Measurements from ENCODE around the gene B3GNT9.

B3GNT9 gene

GRCh38 chr16:67179421-67180080, 28.8 kb upstream of the B3GNT9 start:
- Histone ChIP-seq H3K4me3 (ENCODE audit: low read length in 2 of 2) (no peak overlapping the region), H3K4me1 (ENCODE audit: control insufficient read depth in 2 of 2, insufficient read depth in 2 of 2, low read length in 2 of 2) (peaks cover 23 to 24% of the 10 kb centered on the region in 2 donors), H3K9me3 (ENCODE audit: control insufficient read depth in 2 of 2, low read length in 2 of 2) (no peaks in the 10 kb centered on the region), H3K36me3 (ENCODE audit: control insufficient read depth in 2 of 2, insufficient read depth in 2 of 2, low read length in 2 of 2) (no peaks in the 10 kb centered on the region), H3K9ac (ENCODE audit: low read depth in 1 of 2, low read length in 2 of 2) (no peak overlapping the region), H3K27me3 (ENCODE audit: control insufficient read depth in 2 of 2, insufficient read depth in 2 of 2, low read length in 2 of 2) (no peaks in the 10 kb centered on the region), H3K27ac (ENCODE audit: low read depth in 2 of 2, low read length in 2 of 2) (no peak overlapping the region)

GRCh38 chr16:67177743-67178699, 27.2 kb upstream of the B3GNT9 start:
- no peaks in the 10 kb centered on the region for H3K27me3 ChIP-seq (ENCODE audit: control insufficient read depth in 2 of 2, insufficient read depth in 2 of 2, low read length in 2 of 2)
- peak overlapping the region; percentile 84 to 87 for H3K27ac ChIP-seq (ENCODE audit: low read depth in 2 of 2, low read length in 2 of 2)
- peak overlapping the region; percentile 49 to 62 for H3K9ac ChIP-seq (ENCODE audit: low read depth in 1 of 2, low read length in 2 of 2)
- no peaks in the 10 kb centered on the region for H3K9me3 ChIP-seq (ENCODE audit: control insufficient read depth in 2 of 2, low read length in 2 of 2)
- peaks cover 29 to 30% of the 10 kb centered on the region in 2 donors for H3K4me1 ChIP-seq (ENCODE audit: control insufficient read depth in 2 of 2, insufficient read depth in 2 of 2, low read length in 2 of 2)
- peak overlapping the region; percentile 59 to 65 for H3K4me3 ChIP-seq (ENCODE audit: low read length in 2 of 2)
- no peaks in the 10 kb centered on the region for H3K36me3 ChIP-seq (ENCODE audit: control insufficient read depth in 2 of 2, insufficient read depth in 2 of 2, low read length in 2 of 2)

GRCh38 chr16:67176662-67177061, 25.9 kb upstream of the B3GNT9 start:
- Histone ChIP-seq H3K9ac (ENCODE audit: low read depth in 1 of 2, low read length in 2 of 2) (no peak overlapping the region), H3K4me1 (ENCODE audit: control insufficient read depth in 2 of 2, insufficient read depth in 2 of 2, low read length in 2 of 2) (peaks cover 26 to 28% of the 10 kb centered on the region in 2 donors)

GRCh38 chr16:67174706-67175231, 24.0 kb upstream of the B3GNT9 start:
- no peaks in the 10 kb centered on the region for H3K9me3 ChIP-seq (ENCODE audit: control insufficient read depth in 2 of 2, low read length in 2 of 2)
- H3K27me3 ChIP-seq (ENCODE audit: control insufficient read depth in 2 of 2, insufficient read depth in 2 of 2, low read length in 2 of 2) = no peaks in the 10 kb centered on the region
- H3K27ac ChIP-seq (ENCODE audit: low read depth in 2 of 2, low read length in 2 of 2) = peak overlapping the region; percentile 95 to 96
- H3K9ac ChIP-seq (ENCODE audit: low read depth in 1 of 2, low read length in 2 of 2) = peak overlapping the region; percentile 41 to 77
- H3K4me3 ChIP-seq (ENCODE audit: low read length in 2 of 2) = peak overlapping the region; percentile 60 to 77
- H3K4me1 ChIP-seq (ENCODE audit: control insufficient read depth in 2 of 2, insufficient read depth in 2 of 2, low read length in 2 of 2) = peaks cover 37% of the 10 kb centered on the region in 2 donors
- no peaks in the 10 kb centered on the region for H3K36me3 ChIP-seq (ENCODE audit: control insufficient read depth in 2 of 2, insufficient read depth in 2 of 2, low read length in 2 of 2)

More at GRCh38 chr16:67176662-67177061, 25.9 kb upstream of the B3GNT9 start:
- H3K9me3 ChIP-seq (ENCODE audit: control insufficient read depth in 2 of 2, low read length in 2 of 2) = no peaks in the 10 kb centered on the region
- H3K4me3 ChIP-seq (ENCODE audit: low read length in 2 of 2) = no peak overlapping the region
- H3K36me3 ChIP-seq (ENCODE audit: control insufficient read depth in 2 of 2, insufficient read depth in 2 of 2, low read length in 2 of 2) = no peaks in the 10 kb centered on the region
- H3K27me3 ChIP-seq (ENCODE audit: control insufficient read depth in 2 of 2, insufficient read depth in 2 of 2, low read length in 2 of 2) = no peaks in the 10 kb centered on the region
- no peak overlapping the region for H3K27ac ChIP-seq (ENCODE audit: low read depth in 2 of 2, low read length in 2 of 2)

GRCh38 chr16:67173808-67174705, 23.3 kb upstream of the B3GNT9 start:
- H3K36me3 ChIP-seq (ENCODE audit: control insufficient read depth in 2 of 2, insufficient read depth in 2 of 2, low read length in 2 of 2) = no peaks in the 10 kb centered on the region
- peak overlapping the region; percentile 95 to 96 for H3K27ac ChIP-seq (ENCODE audit: low read depth in 2 of 2, low read length in 2 of 2)
- no peaks in the 10 kb centered on the region for H3K27me3 ChIP-seq (ENCODE audit: control insufficient read depth in 2 of 2, insufficient read depth in 2 of 2, low read length in 2 of 2)
- H3K4me1 ChIP-seq (ENCODE audit: control insufficient read depth in 2 of 2, insufficient read depth in 2 of 2, low read length in 2 of 2) = peaks cover 43 to 44% of the 10 kb centered on the region in 2 donors
- peak overlapping the region; percentile 60 to 77 for H3K4me3 ChIP-seq (ENCODE audit: low read length in 2 of 2)
- H3K9ac ChIP-seq (ENCODE audit: low read depth in 1 of 2, low read length in 2 of 2) = peak overlapping the region; percentile 77 to 83
- H3K9me3 ChIP-seq (ENCODE audit: control insufficient read depth in 2 of 2, low read length in 2 of 2) = no peaks in the 10 kb centered on the region

GRCh38 chr16:67173323-67173722, 22.5 kb upstream of the B3GNT9 start:
- peak overlapping the region; percentile 77 to 83 for H3K9ac ChIP-seq (ENCODE audit: low read depth in 1 of 2, low read length in 2 of 2)
- no peaks in the 10 kb centered on the region for H3K27me3 ChIP-seq (ENCODE audit: control insufficient read depth in 2 of 2, insufficient read depth in 2 of 2, low read length in 2 of 2)
- peak overlapping the region; percentile 95 to 96 for H3K27ac ChIP-seq (ENCODE audit: low read depth in 2 of 2, low read length in 2 of 2)

GRCh38 chr16:67170949-67171649, 20.3 kb upstream of the B3GNT9 start:
- H3K4me3 ChIP-seq (ENCODE audit: low read length in 2 of 2) = peak overlapping the region; percentile 56 to 61
- H3K27ac ChIP-seq (ENCODE audit: low read depth in 2 of 2, low read length in 2 of 2) = peak overlapping the region; percentile 79
- no peaks in the 10 kb centered on the region for H3K36me3 ChIP-seq (ENCODE audit: control insufficient read depth in 2 of 2, insufficient read depth in 2 of 2, low read length in 2 of 2)
- H3K9ac ChIP-seq (ENCODE audit: low read depth in 1 of 2, low read length in 2 of 2) = peak overlapping the region; percentile 56 to 72
- H3K4me1 ChIP-seq (ENCODE audit: control insufficient read depth in 2 of 2, insufficient read depth in 2 of 2, low read length in 2 of 2) = peaks cover 34 to 35% of the 10 kb centered on the region in 2 donors
- no peaks in the 10 kb centered on the region for H3K9me3 ChIP-seq (ENCODE audit: control insufficient read depth in 2 of 2, low read length in 2 of 2)
- peaks cover 3% of the 10 kb centered on the region in 2 donors for H3K27me3 ChIP-seq (ENCODE audit: control insufficient read depth in 2 of 2, insufficient read depth in 2 of 2, low read length in 2 of 2)

More at GRCh38 chr16:67173323-67173722, 22.5 kb upstream of the B3GNT9 start:
- Histone ChIP-seq H3K4me3 (ENCODE audit: low read length in 2 of 2) (peak overlapping the region; percentile 60 to 77), H3K4me1 (ENCODE audit: control insufficient read depth in 2 of 2, insufficient read depth in 2 of 2, low read length in 2 of 2) (peaks cover 37 to 39% of the 10 kb centered on the region in 2 donors), H3K36me3 (ENCODE audit: control insufficient read depth in 2 of 2, insufficient read depth in 2 of 2, low read length in 2 of 2) (no peaks in the 10 kb centered on the region), H3K9me3 (ENCODE audit: control insufficient read depth in 2 of 2, low read length in 2 of 2) (no peaks in the 10 kb centered on the region)

- no peaks in the 10 kb centered on the region for H3K36me3 ChIP-seq (ENCODE audit: control insufficient read depth in 2 of 2, insufficient read depth in 2 of 2, low read length in 2 of 2)
- H3K27ac ChIP-seq (ENCODE audit: low read depth in 2 of 2, low read length in 2 of 2) = peak within 1 kb of the TSS; percentile 79
- H3K27me3 ChIP-seq (ENCODE audit: control insufficient read depth in 2 of 2, insufficient read depth in 2 of 2, low read length in 2 of 2) = peaks cover 4 to 5% of the 10 kb centered on the region in 2 donors
- peak within 1 kb of the TSS; percentile 61 to 67 for H3K4me3 ChIP-seq (ENCODE audit: low read length in 2 of 2)
- H3K9ac ChIP-seq (ENCODE audit: low read depth in 1 of 2, low read length in 2 of 2) = peak within 1 kb of the TSS; percentile 68 to 72
- H3K4me1 ChIP-seq (ENCODE audit: control insufficient read depth in 2 of 2, insufficient read depth in 2 of 2, low read length in 2 of 2) = peaks cover 37 to 40% of the 10 kb centered on the region in 2 donors
- no peaks in the 10 kb centered on the region for H3K9me3 ChIP-seq (ENCODE audit: control insufficient read depth in 2 of 2, low read length in 2 of 2)
These were observed 19.6 kb upstream of the B3GNT9 start, which contains the start of gene NOL3 for GRCh38 chr16:67170168-67170948. Gene NOL3, plus strand, starts transcription at chr16:67170538.

All from mucosa of rectum (tissue), 2 donors.